Keratinocyte (primary cell): ENCODE data around the gene ACO2. TPM values are rescaled to one million over a fixed set of nuclear protein-coding genes. Genes with fewer than 3 reads are reported as not detected.

ENCODE experiments used
- DNase-seq: peaks from one replicate; pipeline ENCODE4 v3.0.0-alpha.2; 2011; ENCODE audit warnings: low read depth, missing footprints, low spot score
- FAIRE-seq: peaks from 2 replicates; lab custom pipeline; 2011; peaks lifted over from hg19 to GRCh38; lab: Jason Lieb, UNC
- H2AFZ ChIP-seq: 2 replicates; pipeline ENCODE4 v1.6.0; 2012; ENCODE audit warnings: low read length, control low read depth, inconsistent platforms; ENCODE audit not compliant: control insufficient read depth
- H3K27ac ChIP-seq: 2 replicates; pipeline ENCODE4 v1.5.1; 2011; ENCODE audit warnings: low read length; ENCODE audit not compliant: control insufficient read depth, insufficient read depth
- H3K27me3 ChIP-seq: 3 replicates; pipeline ENCODE4 v1.6.0; 2011; ENCODE audit warnings: low read length; ENCODE audit not compliant: control insufficient read depth, insufficient read depth; ENCODE audit errors: extremely low read depth
- H3K36me3 ChIP-seq, 2 experiments: 2 replicates in 1 of 2; 3 replicates in 1 of 2; pipeline ENCODE4 v1.5.1; 2011; ENCODE audit warnings: low read length in 2 of 2, mild to moderate bottlenecking in 1 of 2; ENCODE audit not compliant: control insufficient read depth in 2 of 2, insufficient read depth in 2 of 2; ENCODE audit errors: extremely low read depth in 1 of 2
- H3K4me1 ChIP-seq: 3 replicates; pipeline ENCODE4 v1.5.1; 2011; ENCODE audit warnings: low read length; ENCODE audit not compliant: control insufficient read depth, insufficient read depth; ENCODE audit errors: extremely low read depth
- H3K4me2 ChIP-seq: 3 replicates; pipeline ENCODE4 v1.6.0; 2011; ENCODE audit warnings: low read depth, low read length; ENCODE audit not compliant: control insufficient read depth, insufficient read depth; ENCODE audit errors: extremely low read depth
- H3K4me3 ChIP-seq, 3 experiments: fragments of 200-600 bp in 1 of 3; sonication (generic) in 1 of 3; 2 replicates in 2 of 3; 3 replicates in 1 of 3; pipeline ENCODE4 v1.5.1; 2011 to 2016; ENCODE audit warnings: low read length in 3 of 3, mild to moderate bottlenecking in 3 of 3, control low read depth in 2 of 3, inconsistent platforms in 1 of 3, low read depth in 1 of 3, mixed read lengths in 1 of 3, mixed run types in 1 of 3, moderate library complexity in 1 of 3; ENCODE audit not compliant: control insufficient read depth in 2 of 3, insufficient read depth in 2 of 3; ENCODE audit errors: extremely low read depth in 1 of 3
- H3K79me2 ChIP-seq: 2 replicates; pipeline ENCODE4 v1.6.0; 2012; ENCODE audit warnings: low read length; ENCODE audit not compliant: control insufficient read depth, insufficient read depth
- H3K9ac ChIP-seq: 3 replicates; pipeline ENCODE4 v1.6.0; 2011; ENCODE audit warnings: low read length; ENCODE audit not compliant: control insufficient read depth, insufficient read depth; ENCODE audit errors: extremely low read depth
- H3K9me1 ChIP-seq: 3 replicates; pipeline ENCODE4 v1.6.0; 2011; ENCODE audit warnings: low read length; ENCODE audit not compliant: control insufficient read depth, insufficient read depth; ENCODE audit errors: extremely low read depth
- H3K9me3 ChIP-seq: 2 replicates; pipeline ENCODE4 v1.5.1; 2012; ENCODE audit warnings: low read depth, low read length; ENCODE audit not compliant: control insufficient read depth
- H4K20me1 ChIP-seq: 3 replicates; pipeline ENCODE4 v1.6.0; 2011; ENCODE audit warnings: low read length; ENCODE audit not compliant: control insufficient read depth, insufficient read depth; ENCODE audit errors: extremely low read depth
- EZH2 ChIP-seq: IDR thresholded peaks from one replicate; pipeline ENCODE4 v1.6.1; 2012; ENCODE audit warnings: inconsistent platforms, mild to moderate bottlenecking, low read length, moderate library complexity
- dilution Hi-C: fragments of 300-500 bp; cut with MboI; formaldehyde crosslinking; loops from one replicate; pipeline ENCODE4 v1.7.0; 2020; ENCODE audit warnings: low sequenced_read_pairs; ENCODE audit not compliant: extremely low pct_ligation_motif_present
- polyA plus RNA-seq, 5 experiments: library from polyadenylated mRNA; depleted of rRNA in 3 of 5; stranded (reverse) in 3 of 5; stranded (forward) in 1 of 5; unstranded in 1 of 5; fragments of >200 nt; gene quantifications; 1 replicate in 1 of 5; 2 replicates in 3 of 5; 3 replicates in 1 of 5; pipeline versions ENCODE4 v1.2.1 to v1.2.3, GENCODE V29; 2011 to 2012; ENCODE audit warnings: missing spikeins in 2 of 5, low read depth in 1 of 5, low replicate concordance in 1 of 5
- TF ChIP-seq, protein P1 (sequence below), 3 experiments: IDR thresholded peaks in 1 of 3; conservative IDR thresholded peaks in 1 of 3; optimal IDR thresholded peaks in 1 of 3; 2 replicates in 2 of 3; 3 replicates in 1 of 3; pipeline versions ENCODE3 to v1.5.1; 2011; ENCODE audit warnings: low read length in 3 of 3, mild to moderate bottlenecking in 3 of 3, moderate library complexity in 2 of 3, control low read depth in 1 of 3, inconsistent platforms in 1 of 3; ENCODE audit not compliant: insufficient read depth in 2 of 3; ENCODE audit errors: extremely low read depth in 1 of 3

The ACO2 gene
- polyA plus RNA-seq, 1 donor (not counting 4 experiments of a cell fraction or from before 2014, with no cell fraction given): 37.2 TPM

DNA sequence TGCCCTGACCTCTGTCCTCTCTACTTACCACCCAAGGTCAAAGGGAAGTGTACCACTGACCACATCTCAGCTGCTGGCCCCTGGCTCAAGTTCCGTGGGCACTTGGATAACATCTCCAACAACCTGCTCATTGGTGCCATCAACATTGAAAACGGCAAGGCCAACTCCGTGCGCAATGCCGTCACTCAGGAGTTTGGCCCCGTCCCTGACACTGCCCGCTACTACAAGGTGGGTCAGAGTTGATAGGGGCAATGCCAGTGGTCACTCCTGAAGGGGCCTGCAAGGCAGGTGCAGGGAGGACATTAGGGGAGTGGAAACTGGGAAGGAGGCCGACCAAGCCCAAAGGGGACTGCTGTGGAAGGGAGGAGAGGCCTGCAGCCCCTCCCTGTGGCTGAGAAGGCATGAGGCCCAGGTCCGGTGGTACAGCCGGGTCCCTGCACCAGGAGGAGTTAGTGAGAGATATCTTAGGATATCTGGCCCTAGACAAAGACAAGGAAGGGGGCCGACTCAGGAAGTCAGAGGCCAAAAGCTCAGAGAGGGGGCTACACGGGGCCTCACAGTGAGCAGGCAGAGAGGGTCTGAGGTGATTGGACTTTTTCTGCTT, 57.4 kb downstream of the ACO2 start:
- TF ChIP-seq, protein P1, sequence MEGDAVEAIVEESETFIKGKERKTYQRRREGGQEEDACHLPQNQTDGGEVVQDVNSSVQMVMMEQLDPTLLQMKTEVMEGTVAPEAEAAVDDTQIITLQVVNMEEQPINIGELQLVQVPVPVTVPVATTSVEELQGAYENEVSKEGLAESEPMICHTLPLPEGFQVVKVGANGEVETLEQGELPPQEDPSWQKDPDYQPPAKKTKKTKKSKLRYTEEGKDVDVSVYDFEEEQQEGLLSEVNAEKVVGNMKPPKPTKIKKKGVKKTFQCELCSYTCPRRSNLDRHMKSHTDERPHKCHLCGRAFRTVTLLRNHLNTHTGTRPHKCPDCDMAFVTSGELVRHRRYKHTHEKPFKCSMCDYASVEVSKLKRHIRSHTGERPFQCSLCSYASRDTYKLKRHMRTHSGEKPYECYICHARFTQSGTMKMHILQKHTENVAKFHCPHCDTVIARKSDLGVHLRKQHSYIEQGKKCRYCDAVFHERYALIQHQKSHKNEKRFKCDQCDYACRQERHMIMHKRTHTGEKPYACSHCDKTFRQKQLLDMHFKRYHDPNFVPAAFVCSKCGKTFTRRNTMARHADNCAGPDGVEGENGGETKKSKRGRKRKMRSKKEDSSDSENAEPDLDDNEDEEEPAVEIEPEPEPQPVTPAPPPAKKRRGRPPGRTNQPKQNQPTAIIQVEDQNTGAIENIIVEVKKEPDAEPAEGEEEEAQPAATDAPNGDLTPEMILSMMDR (optimal IDR thresholded peaks at IDR 0.05 in 1 of 3, IDR thresholded peaks at IDR 0.05 in 1 of 3, conservative IDR thresholded peaks at IDR 0.05 in 1 of 3; ENCODE audit: extremely low read depth in 1 of 3, insufficient read depth in 2 of 3, low read length in 3 of 3): no peak
- TF ChIP-seq EZH2: no peak
- Histone ChIP-seq H3K79me2 (peaks cover 8% of the 10 kb centered on the region), H3K9me3 (no peaks in the 10 kb centered on the region), H2AFZ (no peak overlapping the region), H4K20me1 (peaks cover 2% of the 10 kb centered on the region), H3K27me3 (no peaks in the 10 kb centered on the region), H3K9ac (no peak overlapping the region), H3K4me3 (no peak overlapping the region), H3K9me1 (peaks cover 3% of the 10 kb centered on the region), H3K27ac (no peak overlapping the region), H3K4me2 (no peak overlapping the region), H3K36me3 (peaks cover 42 to 55% of the 10 kb centered on the region in 2 experiments), H3K4me1 (no peaks in the 10 kb centered on the region)
- DNase-seq (no peak), FAIRE-seq (no peak)
- dilution Hi-C loops: no loop called here

DNA sequence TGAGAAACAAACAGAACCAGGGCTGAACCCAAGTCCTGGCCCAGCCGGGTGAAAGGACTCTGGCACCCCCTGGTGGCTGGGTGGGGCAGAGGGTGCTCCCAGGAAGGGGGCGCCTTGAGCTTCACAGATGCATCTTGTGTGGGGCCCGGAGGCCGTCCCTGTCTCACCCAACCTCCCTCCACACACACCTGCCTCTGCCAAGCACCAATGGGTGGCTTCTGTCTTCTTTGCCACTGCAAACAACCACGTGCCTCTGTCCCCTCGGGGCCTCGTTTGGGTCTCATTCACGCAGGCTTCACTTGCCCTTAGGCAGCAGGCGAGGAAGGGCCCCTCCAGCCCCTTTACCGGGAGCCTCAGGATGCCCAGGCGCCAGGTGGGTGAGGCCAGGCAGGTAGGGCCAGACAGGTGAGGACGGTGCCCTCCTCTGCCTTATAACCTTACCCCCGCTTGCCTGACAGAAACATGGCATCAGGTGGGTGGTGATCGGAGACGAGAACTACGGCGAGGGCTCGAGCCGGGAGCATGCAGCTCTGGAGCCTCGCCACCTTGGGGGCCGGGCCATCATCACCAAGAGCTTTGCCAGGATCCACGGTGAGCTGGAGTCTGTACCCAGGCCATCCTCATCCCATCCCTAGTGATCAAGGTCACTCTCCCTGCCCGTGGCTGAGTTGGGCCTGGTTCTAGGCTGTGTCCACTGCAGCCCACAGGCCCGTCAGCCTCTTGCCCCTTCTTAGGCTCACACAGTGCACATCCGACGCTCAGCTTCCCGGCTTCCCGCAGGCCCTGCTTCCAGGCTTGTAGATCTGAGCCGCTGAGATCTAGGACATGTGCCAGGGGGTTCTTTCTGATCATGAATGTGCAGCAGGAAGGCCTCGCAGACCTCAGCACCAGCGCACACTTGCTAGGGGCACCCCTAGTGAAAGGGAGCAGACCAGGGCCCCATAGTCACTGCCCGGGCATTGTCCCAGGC, 58.2 kb downstream of the ACO2 start:
- no peaks in the 10 kb centered on the region for H3K4me1 ChIP-seq
- H3K79me2 ChIP-seq: peaks cover 12% of the 10 kb centered on the region
- FAIRE-seq (no peak), DNase-seq (no peak)
- H3K4me2 ChIP-seq: no peak overlapping the region
- peaks cover 3% of the 10 kb centered on the region for H3K9me1 ChIP-seq
- no peaks in the 10 kb centered on the region for H3K27me3 ChIP-seq
- no peak overlapping the region for H3K27ac ChIP-seq
- H3K9ac ChIP-seq: no peak overlapping the region
- no peaks in the 10 kb centered on the region for H3K9me3 ChIP-seq
- no peak for TF ChIP-seq EZH2
- TF ChIP-seq, protein P1 (optimal IDR thresholded peaks at IDR 0.05 in 1 of 3, IDR thresholded peaks at IDR 0.05 in 1 of 3, conservative IDR thresholded peaks at IDR 0.05 in 1 of 3; ENCODE audit: extremely low read depth in 1 of 3, insufficient read depth in 2 of 3, low read length in 3 of 3): peak; percentile 81 to 93 (median 84)
- dilution Hi-C loops: no loop called here
- H3K4me3 ChIP-seq: no peak overlapping the region
- peaks cover 2% of the 10 kb centered on the region for H4K20me1 ChIP-seq
- H2AFZ ChIP-seq: no peak overlapping the region
- peaks cover 48 to 62% of the 10 kb centered on the region in 2 experiments for H3K36me3 ChIP-seq
